ENCODE data around the gene GALNT9. TPM values are rescaled to one million over a fixed set of nuclear protein-coding genes. Genes with fewer than 3 reads are reported as not detected.

The GALNT9 gene
- total RNA-seq, 2 donors from 2014 or later, result 4.0 to 10.8 TPM

DNA sequence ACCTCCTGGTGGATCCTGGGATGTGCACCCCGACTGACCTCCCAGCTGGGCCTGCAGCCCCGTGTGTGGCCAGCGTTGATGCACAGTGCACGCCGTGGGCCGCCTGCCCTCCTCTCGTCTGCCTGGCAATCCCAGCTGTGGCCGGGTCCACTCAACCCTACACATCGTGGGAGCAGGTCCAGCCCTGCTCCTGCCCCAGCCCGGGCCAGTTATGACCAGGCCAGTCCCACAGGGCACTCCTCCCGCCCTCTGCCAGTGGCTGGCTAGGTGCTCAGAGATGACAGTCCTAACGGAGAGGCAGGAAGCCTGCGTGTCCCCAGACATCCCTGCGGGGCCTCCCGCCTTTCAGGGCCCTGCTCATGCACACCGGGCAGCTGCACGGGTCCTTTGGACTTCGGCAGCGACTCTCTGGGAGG lies 10.8 kb downstream of the GALNT9 start:
- H3K4me1 ChIP-seq, result no peaks in the 10 kb centered on the region
- H3K27me3 ChIP-seq, result no peaks in the 10 kb centered on the region
- DNase-seq (ENCODE audit: low spot score), result no peak

GRCh38 chr12:132318135-132318534 lies 11.3 kb downstream of the GALNT9 start:
- no peak overlapping the region for H3K4me3 ChIP-seq
- H3K27me3 ChIP-seq, result no peaks in the 10 kb centered on the region
- no peaks in the 10 kb centered on the region for H3K9me3 ChIP-seq
- H3K36me3 ChIP-seq, result no peaks in the 10 kb centered on the region
- TF ChIP-seq CTCF (IDR thresholded peaks at IDR 0.05), result no peak
- no peak for DNase-seq (ENCODE audit: low spot score)
- H3K27ac ChIP-seq, result no peak overlapping the region
- H3K4me1 ChIP-seq, result no peaks in the 10 kb centered on the region

More for the DNA sequence above, 10.8 kb downstream of the GALNT9 start:
- H3K27ac ChIP-seq, result no peak overlapping the region
- H3K4me3 ChIP-seq, result no peak overlapping the region
- no peak for TF ChIP-seq CTCF (IDR thresholded peaks at IDR 0.05)
- no peaks in the 10 kb centered on the region for H3K36me3 ChIP-seq
- H3K9me3 ChIP-seq, result no peaks in the 10 kb centered on the region

DNA sequence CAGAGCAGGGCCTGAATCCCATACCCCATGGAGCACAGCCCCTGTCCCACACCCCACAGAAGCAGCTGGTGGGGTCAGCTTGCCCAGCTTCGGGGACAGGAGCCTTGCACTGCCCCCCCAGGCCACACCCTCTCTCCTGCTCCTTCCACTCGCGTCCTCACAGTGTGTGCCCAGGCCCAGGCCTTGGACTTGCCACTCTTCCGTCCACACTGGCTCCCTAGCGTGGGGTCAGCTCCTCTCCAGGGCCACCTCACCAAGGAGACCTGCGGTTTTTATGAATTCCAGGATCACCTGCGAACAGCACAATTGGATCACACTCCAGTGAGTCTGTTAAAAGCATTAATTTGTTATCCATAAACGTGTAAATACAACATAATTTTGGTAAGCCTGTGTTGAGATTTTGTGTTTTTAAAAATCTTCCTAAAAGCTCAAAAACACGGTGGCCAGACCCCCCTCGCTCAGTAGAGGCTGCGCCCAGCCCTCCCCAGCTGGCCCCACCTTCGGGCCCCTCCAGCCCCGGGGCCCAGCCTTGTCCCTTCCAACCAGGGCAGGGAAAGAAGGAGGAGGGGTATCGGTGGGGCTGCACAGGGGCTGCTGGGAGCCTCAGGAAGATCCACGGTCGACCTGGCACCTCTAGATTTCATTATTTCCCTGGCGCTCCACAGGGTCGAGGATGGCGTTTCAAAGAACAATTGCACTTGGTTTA lies 12.0 kb downstream of the GALNT9 start:
- H3K27ac ChIP-seq, result no peak overlapping the region
- H3K27me3 ChIP-seq, result no peaks in the 10 kb centered on the region
- no peak overlapping the region for H3K4me3 ChIP-seq
- H3K4me1 ChIP-seq, result no peaks in the 10 kb centered on the region
- no peaks in the 10 kb centered on the region for H3K9me3 ChIP-seq
- TF ChIP-seq CTCF (IDR thresholded peaks at IDR 0.05), result no peak
- no peak for DNase-seq (ENCODE audit: low spot score)
- no peaks in the 10 kb centered on the region for H3K36me3 ChIP-seq

DNA sequence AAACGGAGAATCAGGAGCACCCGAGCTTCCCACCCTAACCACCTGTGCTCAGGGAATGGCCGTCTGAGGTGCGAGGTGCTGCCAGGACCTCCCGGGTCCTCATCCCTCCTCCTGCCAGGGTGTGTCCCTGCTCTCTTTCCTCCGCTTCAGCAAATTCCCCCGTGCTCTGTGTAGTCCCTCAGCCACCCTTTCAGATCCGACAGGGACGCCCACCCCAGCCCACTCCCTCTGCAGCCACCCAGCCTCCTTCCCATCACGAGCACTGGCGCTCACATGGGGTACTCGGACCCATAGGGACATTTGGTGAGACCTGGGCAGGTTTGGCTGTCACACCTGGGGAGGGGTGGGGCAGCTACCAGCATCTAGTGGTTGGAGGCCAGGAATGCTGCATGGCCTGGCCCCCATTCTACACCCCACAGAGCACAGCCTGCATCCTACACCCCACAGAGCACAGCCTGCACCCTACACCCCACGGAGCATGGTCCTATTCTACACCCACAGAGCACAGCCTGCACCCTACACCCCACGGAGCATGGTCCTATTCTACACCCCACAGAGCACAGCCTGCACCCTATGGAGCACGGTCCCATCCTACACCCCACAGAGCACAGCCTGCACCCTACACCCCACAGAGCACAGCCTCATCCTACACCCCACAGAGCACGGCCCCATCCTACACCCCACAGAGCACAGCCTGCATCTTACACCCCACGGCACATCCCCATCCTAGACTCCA lies 12.7 kb downstream of the GALNT9 start:
- Histone ChIP-seq H3K9me3 (peaks cover 0 to 7% of the 10 kb centered on the region in 2 donors), H3K4me3 (no peak overlapping the region), H3K36me3 (no peaks in the 10 kb centered on the region), H3K4me1 (no peaks in the 10 kb centered on the region), H3K27me3 (no peaks in the 10 kb centered on the region), H3K27ac (no peak overlapping the region)
- TF ChIP-seq CTCF (IDR thresholded peaks at IDR 0.05), result no peak
- DNase-seq (ENCODE audit: low spot score), result no peak

DNA sequence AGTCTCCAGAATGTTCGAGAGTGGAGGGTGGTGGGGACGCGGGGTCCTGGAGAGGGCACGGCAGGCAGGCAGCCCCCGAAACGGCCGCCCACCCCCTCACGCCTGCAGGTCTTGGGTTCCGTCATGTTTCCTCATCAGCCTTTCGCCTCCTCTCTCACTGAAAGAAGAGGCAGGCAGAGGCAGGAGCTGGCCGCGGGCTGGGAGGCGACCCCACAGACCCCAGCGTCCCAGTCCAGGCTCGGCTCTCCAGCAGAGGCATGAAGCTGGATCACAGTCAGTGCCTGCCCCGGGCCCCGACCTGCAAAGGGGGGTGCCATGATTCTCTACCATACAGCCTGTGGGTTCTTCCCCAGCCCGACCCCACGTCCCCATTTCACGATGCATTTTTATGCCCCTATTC lies 13.4 kb downstream of the GALNT9 start:
- Histone ChIP-seq H3K27ac (no peak overlapping the region), H3K4me3 (no peak overlapping the region), H3K36me3 (no peaks in the 10 kb centered on the region), H3K9me3 (peaks cover 0 to 14% of the 10 kb centered on the region in 2 donors), H3K27me3 (no peaks in the 10 kb centered on the region), H3K4me1 (no peaks in the 10 kb centered on the region)
- DNase-seq (ENCODE audit: low spot score), result no peak
- TF ChIP-seq CTCF (IDR thresholded peaks at IDR 0.05), result no peak
